Fibroblast of upper back skin (primary cell): ENCODE results near the gene OR5K3.

Source experiments
- DNase-seq: peaks from one replicate; pipeline ENCODE4 v3.0.0-alpha.2; 2013

The OR5K3 gene

DNA sequence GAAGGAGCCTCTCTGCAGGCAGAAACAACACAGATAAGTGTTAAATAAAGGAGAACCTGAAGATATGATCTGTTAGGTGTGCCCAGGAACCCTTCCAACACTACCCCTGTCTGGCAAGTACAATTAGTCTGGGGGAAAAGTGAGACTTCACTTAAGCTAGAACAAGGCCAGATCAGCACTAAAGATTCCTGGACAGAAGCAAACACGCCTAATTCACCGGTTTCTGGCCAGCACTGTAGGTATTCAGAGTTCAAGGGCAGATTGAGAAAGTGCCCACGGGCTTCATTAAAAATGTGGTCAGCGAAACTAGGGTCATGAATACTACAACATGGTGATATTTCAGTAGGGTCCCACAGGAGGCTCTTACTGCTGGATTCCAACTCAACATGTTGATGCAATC lies 43.9 kb downstream of the OR5K3 start:
- DNase-seq: no peak

DNA sequence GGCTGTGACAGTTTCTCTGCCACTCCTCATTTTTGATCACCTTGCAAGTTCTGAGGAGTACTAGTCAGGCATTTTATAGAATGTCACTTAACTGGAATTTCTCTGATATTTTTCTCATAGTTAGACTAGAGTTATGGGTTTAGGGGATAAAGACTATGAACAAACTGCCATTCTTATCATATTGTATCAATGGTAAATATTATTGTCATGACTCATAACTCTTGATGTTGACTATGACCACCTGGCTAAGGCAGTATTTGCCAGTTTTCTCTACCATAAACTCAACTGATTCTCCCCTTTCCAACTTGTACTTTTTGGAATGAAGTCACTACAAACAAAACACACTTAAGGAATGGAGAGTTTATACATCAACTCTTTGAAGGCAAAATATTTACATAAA lies 49.8 kb downstream of the OR5K3 start:
- no peak for DNase-seq
